GM18861 (cell line): Measurements from ENCODE around the gene DPP6.

Source experiments
- ATAC-seq: cut with Tn5 transposase; IDR thresholded peaks from one replicate; pipeline ENCODE4 v1.9.1; 2021; ENCODE audit not compliant: unreplicated experiment

The DPP6 gene

GRCh38 chr7:154844955-154845354 is 792.8 kb downstream of the DPP6 start:
- no peak for ATAC-seq

GRCh38 chr7:154848464-154848863 is 796.3 kb downstream of the DPP6 start:
- ATAC-seq = no peak

- no peak for ATAC-seq
Observed at GRCh38 chr7:154852205-154852604, 800.0 kb downstream of the DPP6 start.

- ATAC-seq = no peak
Observed at GRCh38 chr7:154853063-154853726, 801.0 kb downstream of the DPP6 start.

- no peak for ATAC-seq
Observed at GRCh38 chr7:154853727-154854095, 801.5 kb downstream of the DPP6 start.

- no peak for ATAC-seq
Observed at GRCh38 chr7:154854836-154855235, 802.6 kb downstream of the DPP6 start.

GRCh38 chr7:154855366-154855765 is 803.2 kb downstream of the DPP6 start:
- ATAC-seq = no peak

GRCh38 chr7:154856733-154857132 is 804.5 kb downstream of the DPP6 start:
- ATAC-seq = no peak

- ATAC-seq = no peak
Observed at GRCh38 chr7:154857240-154857639, 805.0 kb downstream of the DPP6 start.

- no peak for ATAC-seq
Observed at GRCh38 chr7:154857728-154858681, 805.8 kb downstream of the DPP6 start.

GRCh38 chr7:154858836-154859537 is 806.8 kb downstream of the DPP6 start:
- ATAC-seq = no peak

GRCh38 chr7:154859747-154860620 is 807.8 kb downstream of the DPP6 start:
- no peak for ATAC-seq

- no peak for ATAC-seq
Observed at GRCh38 chr7:154860621-154861375, 808.6 kb downstream of the DPP6 start.

- ATAC-seq = no peak
Observed at GRCh38 chr7:154861589-154861988, 809.4 kb downstream of the DPP6 start.

- no peak for ATAC-seq
Observed at GRCh38 chr7:154862153-154862791, 810.1 kb downstream of the DPP6 start.

GRCh38 chr7:154863766-154864522 is 811.7 kb downstream of the DPP6 start:
- ATAC-seq = no peak

- ATAC-seq = peak; percentile 60
Observed at GRCh38 chr7:154864523-154864891, 812.3 kb downstream of the DPP6 start.

GRCh38 chr7:154865984-154866685 is 813.9 kb downstream of the DPP6 start:
- no peak for ATAC-seq
